ENCODE results near the gene CATSPERD.
"Not testable (repeated sequence)": the region's sequence is repeated elsewhere in the genome, so short reads cannot be mapped to it uniquely, and the experiment has no call there.

Gene CATSPERD

GRCh38 chr19:5743630-5744029 is 23.2 kb downstream of the CATSPERD start:
- DNase-seq: no peak

DNA sequence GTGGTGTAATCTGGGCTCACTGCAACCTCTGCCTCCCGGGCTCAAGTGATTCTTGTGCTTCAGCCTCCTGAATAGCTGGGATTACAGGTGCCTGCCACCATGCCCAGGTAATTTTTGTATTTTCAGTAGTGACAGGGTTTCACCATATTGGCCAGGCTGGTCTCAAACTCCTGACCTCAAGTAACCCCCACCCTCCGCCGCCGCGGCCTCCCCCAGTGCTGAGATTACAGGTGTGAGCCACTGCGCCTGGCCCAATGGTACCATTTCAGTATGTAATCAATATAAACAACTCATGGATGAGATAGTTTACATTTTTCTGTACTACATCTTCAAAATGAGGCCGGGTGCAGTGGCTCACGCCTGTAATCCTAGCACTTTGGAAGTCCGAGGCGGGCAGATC is 24.6 kb downstream of the CATSPERD start:
- DNase-seq: not testable (repeated sequence)

GRCh38 chr19:5748920-5749319 is 28.5 kb downstream of the CATSPERD start:
- not testable (repeated sequence) for DNase-seq

- DNase-seq: no peak
Measured at GRCh38 chr19:5749505-5749904, 29.1 kb downstream of the CATSPERD start.

- DNase-seq: no peak
Measured at GRCh38 chr19:5751709-5752108, 31.3 kb downstream of the CATSPERD start.

DNA sequence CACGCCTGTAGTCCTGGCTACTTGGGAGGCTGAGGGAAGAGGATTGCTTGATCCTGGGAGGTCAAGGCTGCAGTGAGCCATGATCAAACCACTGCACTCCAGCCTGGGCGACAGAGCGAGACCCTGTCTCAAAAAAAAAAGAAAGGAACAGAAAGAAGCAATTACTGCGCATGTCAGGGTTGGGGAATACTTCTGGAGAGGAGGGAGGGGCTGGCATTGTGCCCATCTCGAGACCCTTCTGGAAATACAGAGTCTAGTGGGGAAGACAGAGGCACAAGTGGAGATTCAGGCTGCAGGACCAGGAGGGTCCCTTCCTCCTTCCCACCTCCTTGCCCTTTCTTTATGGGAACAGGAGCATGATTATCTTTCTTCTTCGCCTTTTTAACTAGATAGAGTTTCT is 33.3 kb downstream of the CATSPERD start:
- DNase-seq: no peak

- no peak for DNase-seq
Measured at GRCh38 chr19:5762608-5763217, 42.3 kb downstream of the CATSPERD start.

GRCh38 chr19:5765220-5765619 is 44.8 kb downstream of the CATSPERD start:
- DNase-seq: no peak

DNA sequence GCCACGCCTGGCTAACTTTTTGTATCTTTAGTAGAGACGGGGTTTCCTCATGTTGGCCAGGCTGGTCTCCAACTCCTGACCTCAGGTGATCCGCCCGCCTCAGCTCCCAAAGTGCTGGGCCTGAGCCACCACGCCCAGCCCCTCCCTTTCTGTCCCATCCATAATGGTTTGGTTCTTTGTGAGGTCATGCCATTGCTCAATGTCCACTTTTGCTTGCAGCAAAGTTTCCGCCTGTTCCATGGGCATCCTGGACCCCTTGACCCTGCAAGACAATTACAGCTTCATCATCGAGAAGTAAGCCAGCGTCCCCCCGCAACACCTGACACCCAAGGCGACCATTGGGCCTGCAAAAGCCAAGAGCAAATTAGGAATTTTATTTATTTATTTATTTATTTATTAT is 47.5 kb downstream of the CATSPERD start:
- DNase-seq: no peak

- no peak for DNase-seq
Measured at GRCh38 chr19:5772416-5772815, 52.0 kb downstream of the CATSPERD start.

DNA sequence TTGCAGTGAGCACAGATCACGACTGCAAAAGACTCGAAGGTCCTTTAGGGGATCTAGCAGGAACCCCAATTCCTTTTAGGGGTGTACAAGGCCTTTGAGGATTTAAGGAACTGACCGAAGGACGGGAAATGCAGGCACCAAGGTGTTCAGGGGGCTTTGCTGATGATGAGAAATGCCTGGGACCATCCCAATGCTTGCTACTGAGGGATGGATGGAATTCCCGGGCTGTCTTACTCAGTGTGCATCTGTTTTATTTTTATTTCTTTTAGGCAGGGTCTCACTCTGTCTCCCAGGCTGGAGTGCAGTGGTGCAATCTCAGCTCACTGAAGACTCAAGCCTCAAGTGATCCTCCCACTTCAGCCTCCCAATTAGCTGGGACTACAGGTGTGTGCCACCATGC is 52.8 kb downstream of the CATSPERD start:
- no peak for DNase-seq

- DNase-seq: no peak
Measured at GRCh38 chr19:5774921-5775320, 54.5 kb downstream of the CATSPERD start.

DNA sequence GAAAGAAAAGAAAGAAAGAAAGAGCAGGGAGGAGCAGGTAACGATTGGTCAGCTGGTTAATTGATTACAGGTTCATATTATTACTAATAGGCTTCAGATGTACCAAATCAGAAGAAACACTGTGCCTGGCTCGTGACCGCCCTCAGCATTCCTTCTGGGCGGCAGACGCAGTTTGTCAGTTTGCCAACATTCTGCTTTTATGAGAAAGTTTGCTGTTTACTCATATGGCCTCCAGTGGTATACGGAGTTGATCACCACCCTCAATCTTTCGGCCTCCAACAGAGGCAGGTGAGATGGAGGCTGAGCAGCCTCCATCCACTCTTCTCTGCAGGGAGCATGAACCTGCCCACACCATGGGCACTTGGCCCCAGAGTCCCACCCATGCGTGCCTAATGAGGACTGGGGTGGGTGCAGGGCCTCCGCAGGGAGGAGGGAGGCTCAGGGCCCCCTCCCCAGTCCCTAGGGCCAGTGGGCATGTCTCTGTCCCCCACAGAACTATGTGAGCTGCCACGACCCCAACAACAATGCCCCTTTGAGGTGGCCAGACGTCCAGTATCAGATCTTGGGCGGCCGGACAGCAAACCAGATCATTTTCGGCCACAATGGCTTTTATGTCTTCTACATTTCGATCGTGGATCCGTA is 55.4 kb downstream of the CATSPERD start:
- no peak for DNase-seq

DNA sequence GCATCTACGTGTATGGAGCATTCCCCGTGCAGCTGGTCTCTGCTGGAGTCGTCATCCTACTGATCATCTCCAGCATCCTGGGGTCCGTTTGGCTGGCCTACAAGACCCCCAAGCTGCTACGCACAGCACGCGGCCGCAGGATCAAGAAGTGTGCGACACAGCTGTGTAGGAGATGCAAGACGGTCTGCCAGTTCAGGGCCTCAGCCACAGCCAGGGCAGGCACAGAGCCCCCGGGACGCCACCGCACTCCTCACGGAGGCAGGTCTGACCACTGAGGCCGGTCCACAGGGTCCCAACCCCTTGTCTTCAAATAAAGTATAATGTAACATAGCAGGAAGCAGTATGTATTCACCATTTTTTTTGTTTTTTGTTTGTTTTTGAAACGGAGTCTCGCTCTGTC is 58.0 kb downstream of the CATSPERD start:
- DNase-seq: no peak

DNA sequence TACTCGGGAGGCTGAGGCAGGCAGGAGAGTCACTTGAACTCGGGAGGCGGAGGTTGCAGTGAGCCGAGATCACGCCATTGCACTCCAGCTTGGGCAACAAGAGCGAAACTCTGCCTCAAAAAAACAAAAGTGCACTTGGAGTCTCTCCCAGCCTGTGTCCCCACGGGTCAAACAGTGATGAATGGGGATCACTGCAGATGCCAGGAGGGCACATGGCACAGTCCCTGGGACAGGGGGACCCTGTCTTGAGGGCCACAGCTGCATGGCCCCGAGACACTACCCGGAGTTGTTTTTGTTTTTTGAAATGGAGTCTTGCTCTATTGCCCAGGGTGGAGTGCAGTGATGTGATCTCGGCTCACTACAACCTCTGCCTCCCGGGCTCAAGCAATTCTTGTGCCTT is 60.5 kb downstream of the CATSPERD start:
- DNase-seq: not testable (repeated sequence)

DNA sequence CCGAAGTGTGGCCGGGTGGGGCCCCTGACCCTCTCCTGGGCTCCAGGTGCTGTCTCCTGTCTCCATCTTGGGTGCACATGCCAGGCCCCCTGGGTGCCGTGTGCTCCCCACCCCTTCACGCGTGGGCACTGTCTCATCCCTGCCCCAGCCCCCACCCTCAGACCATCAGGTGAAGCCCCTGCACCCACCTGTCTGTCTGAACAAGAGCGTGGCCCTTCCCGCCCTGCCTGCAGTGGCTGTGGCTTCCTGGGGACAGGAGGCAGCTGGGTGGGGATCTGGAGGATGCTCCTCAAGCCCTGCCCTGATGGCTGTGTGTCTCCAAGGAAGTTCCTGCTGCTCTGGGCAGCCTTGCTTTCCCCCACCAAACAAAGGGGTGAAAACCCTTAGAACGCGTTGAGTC is 61.9 kb downstream of the CATSPERD start:
- no peak for DNase-seq

DNA sequence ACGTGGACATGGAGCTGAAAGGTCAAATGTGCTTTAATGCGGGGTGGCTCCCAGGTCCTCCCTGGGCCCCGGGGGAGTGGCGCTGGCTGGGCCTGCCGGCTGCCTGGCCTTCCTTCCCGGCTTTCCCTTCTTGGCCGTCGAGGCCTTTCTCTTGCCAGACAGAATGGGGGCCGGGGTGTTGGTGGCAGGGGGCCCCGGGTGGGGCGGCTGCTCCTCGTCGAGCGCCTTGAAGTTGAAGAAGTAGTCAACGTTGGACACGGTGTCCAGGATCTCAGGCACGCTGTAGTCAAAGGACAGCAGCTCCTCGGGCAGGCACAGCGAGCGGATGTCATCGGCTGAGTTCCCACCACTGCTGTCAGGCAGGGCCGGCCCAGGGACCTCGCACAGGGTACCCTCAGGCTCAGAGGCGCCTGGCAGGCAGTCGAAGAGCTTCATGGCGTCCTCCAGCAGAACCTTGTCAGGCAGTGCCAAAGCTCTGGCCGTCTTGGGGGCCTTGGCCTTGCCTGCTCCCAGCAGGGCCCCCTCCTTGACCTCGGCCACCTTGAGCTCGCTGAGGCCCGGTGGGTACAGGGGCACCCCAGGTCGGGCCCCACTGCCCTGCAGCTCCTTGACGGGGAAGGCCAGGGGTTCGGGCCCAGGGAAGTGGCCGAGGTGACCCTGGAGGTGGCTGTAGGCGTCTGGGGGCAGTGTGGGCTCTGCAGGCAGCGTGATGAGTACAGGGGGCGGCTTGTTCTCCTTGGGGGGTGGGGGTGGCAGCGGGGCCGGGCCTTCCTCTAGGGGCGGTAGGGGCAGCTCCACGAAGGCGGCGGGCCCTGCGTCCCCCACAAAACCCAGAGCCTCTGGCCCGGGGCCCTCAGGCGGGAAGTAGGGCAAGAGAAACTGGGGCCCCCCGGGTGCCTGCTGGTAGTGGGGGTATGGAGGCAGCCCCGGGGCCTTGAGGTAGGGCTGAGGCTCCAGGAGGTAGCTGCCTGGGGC is 62.8 kb downstream of the CATSPERD start:
- DNase-seq: no peak

DNA sequence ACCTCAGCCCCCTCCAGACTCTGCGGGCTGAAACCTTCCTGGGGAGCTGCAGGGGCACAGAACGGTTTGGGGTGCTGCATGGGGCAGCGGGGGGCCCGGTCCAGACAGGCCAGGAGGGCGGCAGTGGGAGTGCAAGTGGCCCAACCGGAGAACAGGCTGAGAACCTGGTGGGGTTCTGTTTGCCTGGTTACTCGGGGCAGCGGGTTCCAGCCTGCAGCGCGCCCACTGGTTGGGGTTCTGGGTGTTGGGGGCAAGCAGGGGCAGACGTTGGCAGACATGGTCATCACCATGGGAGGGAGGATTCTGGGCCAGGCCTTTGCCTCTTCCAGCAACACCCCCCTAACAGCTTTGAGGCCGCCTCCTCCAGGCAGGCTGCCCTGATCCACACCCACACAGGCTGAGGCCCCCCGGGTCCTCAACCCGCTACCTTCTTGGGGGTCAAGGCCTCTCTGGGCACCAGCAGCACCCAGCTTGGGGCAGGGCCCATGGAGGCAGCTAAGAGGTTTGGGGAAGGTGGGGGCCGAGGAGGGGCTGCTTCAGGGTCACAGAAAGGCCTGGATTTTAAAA is 64.2 kb downstream of the CATSPERD start, which contains the start of gene PRR22:
PRR22 (minus strand) TSS at position 166 of the 567 bp plus-strand sequence; CDS start at position 80, 86 bp downstream.
- no peak for DNase-seq

DNA sequence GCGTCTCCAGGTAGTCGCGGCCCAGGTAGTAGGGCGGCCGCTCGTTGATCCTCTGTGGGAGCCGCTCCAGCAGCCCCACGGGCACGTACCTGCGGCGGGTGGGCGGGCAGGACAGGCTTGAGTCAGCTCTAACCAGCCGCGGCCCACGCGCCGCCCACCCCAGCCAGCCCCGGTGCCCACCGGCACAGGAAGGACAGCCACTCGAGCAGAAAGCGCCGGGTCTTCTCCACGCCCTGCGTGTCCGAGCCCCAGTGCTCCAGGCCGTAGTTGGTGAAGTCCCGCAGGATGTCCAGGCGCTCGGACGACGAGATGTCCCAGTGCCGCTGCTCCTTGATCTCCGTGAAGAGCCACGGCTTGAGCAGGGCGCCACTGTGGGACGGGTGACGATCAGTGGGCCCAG is 65.0 kb downstream of the CATSPERD start:
- DNase-seq: no peak

GRCh38 chr19:5786593-5787408 is 66.4 kb downstream of the CATSPERD start:
- DNase-seq: no peak

DNA sequence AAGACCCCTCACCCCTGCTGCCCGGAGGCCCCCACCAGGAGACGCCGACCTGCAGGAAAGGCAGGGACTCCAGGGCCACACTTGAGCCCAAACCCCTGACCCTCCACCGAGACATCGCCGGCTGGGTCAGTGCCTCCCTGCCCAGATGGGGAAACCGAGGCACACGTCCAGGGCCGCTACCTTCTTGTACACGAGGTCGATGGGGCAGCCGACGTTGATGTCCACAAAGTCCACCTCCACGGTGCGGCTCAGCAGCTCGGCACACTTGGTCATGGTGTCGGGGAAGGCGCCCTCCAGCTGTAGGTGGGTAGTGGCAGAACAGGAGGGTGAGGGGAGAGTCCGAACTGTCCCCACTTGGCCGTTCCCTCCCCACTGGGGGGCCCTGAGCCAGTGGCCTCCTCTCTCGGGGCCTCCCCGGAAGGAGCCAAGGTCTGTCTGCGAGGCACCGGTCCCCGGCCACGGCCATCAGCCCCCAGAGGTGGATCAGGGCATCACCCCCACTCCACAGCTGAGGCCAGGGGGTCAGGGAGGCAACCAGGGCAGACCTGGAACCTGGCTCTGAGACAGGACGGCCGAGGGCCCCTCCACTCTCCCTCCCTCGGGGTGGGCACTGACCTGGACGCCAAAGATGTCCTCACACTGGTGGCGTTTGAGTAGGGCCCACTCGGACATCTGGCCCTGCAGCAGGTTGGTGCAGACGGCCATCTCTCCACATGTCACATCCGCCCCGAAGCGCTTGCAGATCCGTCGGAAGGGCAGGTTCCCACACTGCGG is 67.2 kb downstream of the CATSPERD start:
- DNase-seq: no peak

- no peak for DNase-seq
Measured at GRCh38 chr19:5788422-5788821, 68.0 kb downstream of the CATSPERD start.

All from CD4-positive, alpha-beta T cell treated with Interferon alpha-2 for 1 hour (primary cell).